Left lobe of liver (tissue), 2 donors: ENCODE data around the gene ID3. TPM values are rescaled to one million over a fixed set of nuclear protein-coding genes. Genes with fewer than 3 reads are reported as not detected.
"Not testable (repeated sequence)": the region's sequence is repeated elsewhere in the genome, so short reads cannot be mapped to it uniquely, and the experiment has no call there.

Experiments used
- ATAC-seq: fragments of 200-7000 bp; cut with Tn5 transposase; one replicate; pipeline ENCODE4 v1.9.1; 2020; ENCODE audit warnings: mild to moderate bottlenecking, moderate library complexity
- DNase-seq: peaks from one replicate; pipeline ENCODE4 v3.0.0-alpha.2; 2020; ENCODE audit warnings: low spot score
- total RNA-seq: library from RNA; stranded (reverse); gene quantifications from one replicate; pipeline ENCODE4 v1.2.1, GENCODE V29; 2021
- donor health status: DM: no; HTN: no; CAD: no; lungs with moderate emphysema.
- donor health status: DM: no; HTN: yes; CAD: no.

Gene ID3
- total RNA-seq, 1 donor from 2014 or later = 19.7 TPM

DNA sequence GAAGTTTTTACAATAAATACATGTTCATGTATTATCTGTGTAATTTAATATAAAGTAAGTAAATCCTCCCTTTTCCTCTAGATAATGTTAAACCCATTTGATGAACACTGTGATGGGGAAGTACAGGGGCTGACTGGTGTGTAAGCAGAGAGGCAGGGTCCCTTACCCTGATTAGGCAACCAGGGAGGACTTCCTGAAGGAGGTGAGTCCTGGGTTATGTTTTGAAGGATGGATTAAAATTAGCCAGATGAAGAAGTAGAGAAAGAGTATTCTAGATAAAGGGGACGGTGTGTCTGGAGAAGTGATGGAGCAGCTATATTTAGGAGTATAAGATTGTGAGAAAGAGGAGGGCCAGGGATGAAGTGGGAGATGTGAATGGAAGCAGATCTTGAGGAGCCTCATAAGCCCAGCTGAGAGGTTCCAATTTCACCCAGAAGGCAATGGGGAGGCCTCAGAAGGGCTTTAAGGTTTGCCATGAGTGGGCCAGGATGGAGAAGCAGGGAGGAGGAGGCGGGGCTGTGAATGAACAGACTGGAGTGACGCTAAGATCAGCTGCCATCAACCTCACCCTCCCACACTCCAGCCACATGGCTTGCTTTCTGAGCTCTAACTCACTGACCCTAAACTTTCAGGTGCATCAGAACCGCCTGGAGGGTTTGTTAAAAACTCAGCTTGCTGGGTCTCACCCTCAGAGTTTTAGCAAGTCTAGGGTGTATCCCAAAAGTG lies 30.9 kb upstream of the ID3 start:
- DNase-seq (no peak), ATAC-seq (no peak)

DNA sequence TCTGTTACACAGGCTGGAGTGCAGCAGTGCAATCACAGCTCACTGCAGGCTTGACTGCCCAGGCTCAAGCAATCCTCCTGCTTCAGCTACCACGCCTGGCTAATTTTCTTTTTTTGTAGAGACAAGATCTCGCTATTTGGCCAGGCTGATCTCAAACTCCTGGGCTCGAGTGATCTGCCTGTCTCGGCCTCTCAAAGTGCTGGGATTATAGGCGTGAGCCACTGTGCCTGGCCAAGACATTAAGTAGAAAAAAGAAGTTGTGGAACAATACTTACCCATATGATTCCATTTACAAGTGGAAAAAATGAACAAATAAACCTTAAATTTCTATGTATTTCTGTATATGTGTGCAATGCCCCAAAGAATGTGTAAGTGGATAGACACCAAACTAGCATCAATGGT lies 30.3 kb upstream of the ID3 start:
- no peak for ATAC-seq
- no peak for DNase-seq

DNA sequence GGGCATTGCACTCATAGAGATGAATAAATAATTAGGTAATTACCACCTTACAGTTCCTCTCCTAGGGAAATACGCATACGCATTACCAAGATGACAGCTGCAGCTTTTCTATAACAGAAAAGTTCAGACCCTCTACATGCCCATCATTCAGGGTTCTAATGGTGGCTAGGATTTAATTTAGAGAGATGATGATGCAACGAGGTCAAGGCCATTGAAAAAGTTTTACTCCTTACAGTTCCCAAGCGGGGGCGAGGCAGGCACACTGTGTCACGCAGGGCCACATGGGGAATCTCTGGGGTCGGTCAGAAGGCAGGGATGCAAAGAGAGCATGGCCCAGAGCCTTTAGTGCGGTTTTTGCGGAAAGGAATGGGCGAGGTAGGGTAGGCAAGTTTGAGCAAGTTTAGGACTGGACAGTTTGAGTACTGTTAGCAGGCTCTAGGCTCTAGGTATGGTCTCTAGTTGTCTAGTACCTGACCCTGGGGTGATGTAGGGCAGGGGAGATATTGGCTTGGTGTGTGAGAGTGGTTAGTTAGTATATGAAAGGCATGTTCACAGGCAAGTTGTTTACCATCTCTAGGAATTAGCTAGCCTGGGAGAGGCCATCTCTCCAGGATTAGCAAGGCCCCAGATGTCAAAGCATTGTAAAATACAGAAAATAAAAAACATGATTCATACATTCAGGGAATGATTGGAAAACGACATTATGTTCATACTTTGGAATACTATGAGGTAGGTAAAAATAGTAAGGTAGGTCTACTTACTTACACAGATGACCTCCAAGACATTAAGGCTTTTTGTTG lies 29.6 kb upstream of the ID3 start:
- ATAC-seq (no peak), DNase-seq (no peak)

DNA sequence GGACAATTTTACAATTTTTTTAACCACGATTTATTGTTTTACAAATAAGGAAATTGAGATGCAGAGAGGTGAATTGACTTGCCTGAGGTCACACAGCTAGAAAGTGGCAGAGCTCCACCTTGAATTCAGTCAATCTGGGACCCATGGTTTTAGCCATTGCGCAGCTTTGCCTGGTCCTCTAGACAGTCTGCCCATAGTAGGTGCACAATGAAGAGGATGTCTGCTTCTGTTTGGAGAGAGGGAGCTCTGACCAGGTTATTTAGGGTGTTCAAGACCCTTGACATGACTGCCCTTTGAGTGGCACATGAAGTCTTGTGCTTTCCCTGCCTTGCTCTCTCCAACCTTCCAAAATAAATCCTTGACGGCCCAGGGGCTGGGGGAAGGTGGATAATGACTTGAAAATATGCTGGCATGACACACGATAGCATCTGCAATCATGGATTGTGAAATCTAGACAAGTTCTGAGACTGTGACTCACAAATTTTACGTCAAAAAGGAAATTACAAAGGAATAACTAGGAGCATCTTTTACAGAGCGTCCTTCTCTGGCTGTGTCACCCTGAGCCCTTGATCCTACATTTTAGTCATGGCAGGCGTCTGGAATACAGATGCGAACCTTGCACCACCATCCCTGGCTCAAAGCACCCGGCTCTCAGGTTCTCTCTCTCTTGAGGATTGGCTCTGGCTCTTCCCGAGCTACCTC lies 26.2 kb upstream of the ID3 start:
- ATAC-seq (no peak), DNase-seq (no peak)

DNA sequence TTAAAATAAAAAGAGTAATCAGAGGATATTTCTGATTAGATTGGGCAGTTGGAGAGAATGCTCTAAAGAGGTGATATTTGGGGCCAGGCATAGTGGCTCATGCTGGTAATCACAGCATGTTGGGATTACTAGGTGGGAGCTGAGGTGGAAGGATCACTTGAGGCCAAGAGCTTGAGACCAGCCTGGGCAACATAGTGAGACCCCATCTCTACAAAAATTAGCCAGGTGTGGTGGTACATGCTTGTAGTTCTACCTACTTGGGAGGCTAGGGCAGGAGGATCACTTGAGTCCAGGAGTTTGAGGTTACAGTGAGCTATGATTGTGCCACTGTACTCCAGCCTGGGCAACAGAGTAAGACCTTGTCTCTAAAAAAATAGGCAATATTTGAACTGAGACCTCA lies 24.4 kb upstream of the ID3 start:
- DNase-seq, ATAC-seq: not testable (repeated sequence)

DNA sequence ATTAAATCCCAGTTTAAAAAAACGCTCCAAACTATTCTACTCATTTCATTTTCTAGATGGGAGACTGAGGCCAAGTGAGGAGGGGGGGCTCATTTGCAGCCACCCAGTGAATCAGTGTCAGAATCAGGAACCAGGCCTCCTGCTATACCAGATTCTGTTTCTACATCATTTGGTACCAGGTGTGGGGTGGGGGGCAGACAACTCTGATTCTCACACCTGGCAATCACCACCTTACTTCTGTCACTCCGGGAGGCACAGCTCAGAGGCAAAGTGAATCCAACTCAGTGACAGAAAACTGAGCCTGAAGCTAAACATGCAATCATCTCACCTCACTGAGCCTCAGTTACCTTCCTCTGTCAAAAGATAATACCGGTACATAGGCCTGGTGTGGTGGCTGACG lies 23.5 kb upstream of the ID3 start:
- DNase-seq = no peak
- no peak for ATAC-seq

DNA sequence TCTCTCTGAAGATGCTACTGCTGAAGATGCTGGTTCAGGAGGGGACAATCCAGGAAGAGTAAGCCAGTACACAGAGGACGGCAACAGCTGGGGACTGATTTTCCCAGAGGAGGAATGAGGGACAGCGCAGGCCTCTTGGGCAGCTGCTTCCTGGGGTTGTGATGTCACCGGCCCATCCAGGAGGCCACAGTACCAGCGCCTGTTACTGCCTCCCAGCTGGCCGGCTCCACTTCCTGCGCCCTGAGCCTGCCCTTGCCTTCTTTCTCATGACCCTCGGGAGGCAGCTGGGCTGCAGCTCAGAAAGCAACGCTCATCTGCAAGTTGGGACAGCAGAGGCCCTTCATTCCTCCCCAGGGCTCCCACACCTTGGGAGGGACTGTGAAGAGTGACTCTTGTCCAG lies 21.9 kb upstream of the ID3 start:
- DNase-seq (no peak), ATAC-seq (peak; percentile 60)

DNA sequence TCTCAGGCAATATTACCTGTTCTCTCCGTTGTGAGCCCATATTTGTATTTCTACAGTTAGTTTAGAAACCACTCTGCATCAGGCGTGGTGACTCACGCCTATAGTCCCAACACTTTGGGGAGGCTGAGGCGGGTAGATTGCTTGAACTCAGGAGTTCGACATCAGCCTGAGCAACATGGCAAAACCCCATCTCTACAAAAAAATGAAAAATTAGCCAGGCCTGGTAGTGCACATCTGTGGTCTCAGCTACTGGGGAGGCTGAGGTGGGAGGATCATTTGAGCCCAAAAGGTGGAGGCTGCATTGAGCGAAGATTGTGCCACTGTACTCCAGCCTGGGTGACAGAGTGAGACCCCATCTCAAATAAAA lies 19.7 kb upstream of the ID3 start:
- ATAC-seq (no peak), DNase-seq (no peak)

DNA sequence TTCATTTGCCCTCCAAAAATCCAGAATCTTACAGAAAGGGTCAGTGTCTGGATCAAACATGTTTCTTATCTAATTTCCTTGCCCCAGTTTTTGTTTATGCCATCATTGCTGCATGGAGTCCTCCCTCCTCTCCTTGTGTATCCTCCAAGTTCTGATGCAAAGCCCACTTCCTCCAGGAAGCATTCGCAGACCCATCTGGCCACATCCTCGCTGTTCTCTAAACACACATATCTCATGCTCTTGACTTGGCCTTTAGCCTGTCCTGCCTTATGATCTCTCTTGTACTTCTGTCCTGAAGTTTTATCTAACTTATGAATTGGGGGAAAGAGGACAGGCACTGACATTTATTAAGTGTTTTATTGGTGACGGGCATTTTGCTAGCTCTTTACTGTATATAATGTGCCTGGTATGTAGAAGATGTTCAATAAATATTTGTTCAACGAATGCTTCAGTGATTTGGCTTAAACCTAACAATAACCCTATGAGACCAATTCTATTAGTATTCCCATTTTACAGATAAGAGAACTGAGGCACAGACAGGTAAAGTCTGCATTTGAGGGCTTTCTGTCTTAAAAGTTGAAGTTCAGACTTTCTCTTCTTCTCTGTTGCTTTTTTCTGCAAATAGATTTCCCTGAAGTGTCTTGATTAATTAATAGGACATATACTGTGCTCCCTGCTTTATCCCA lies 19.2 kb upstream of the ID3 start:
- no peak for DNase-seq
- peak; percentile 38 for ATAC-seq

DNA sequence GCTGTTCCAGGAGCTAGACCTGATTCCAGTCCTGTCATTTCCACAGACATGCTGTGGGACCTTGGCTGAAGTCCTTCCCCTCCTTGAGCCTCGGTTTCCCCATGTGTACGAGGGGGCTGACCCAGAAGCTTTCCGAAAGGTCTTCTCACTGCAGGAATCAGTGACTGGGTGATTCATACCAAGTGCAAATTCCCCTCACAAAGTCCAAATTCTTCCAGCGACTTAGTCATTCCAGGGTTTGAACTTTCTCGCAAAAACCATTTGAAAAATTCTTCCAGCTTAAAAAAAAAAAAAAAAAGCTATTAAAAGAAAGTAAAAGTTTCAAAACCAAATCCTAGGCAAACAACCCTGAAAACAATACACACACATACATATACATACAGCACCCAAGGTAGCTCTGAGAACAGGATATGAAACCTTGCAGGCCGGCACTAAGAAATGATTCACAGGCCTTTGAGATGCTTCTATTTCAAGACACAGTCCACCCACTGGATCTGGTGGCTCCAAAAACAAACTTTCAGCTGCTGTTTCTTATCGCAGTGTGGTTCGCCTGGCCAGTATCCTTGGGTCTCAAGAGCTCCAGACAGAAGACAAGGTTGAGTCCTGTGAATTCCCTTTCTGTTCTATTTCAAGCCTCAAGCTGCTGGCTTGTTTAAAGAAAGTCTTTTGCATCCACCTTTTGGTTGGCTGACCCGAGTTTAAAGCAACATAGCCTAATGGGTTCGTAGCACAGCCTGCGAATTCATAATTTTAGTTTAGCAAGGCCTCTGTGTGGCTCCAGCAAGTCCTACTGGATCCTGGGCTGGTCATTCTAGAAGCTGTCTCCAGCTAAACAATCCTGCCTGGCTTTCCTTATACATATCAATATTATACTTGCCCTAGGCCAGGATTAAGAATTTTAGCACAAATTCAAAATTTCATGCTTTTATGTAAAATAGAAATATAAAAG lies 18.0 kb upstream of the ID3 start:
- ATAC-seq = no peak
- no peak for DNase-seq

DNA sequence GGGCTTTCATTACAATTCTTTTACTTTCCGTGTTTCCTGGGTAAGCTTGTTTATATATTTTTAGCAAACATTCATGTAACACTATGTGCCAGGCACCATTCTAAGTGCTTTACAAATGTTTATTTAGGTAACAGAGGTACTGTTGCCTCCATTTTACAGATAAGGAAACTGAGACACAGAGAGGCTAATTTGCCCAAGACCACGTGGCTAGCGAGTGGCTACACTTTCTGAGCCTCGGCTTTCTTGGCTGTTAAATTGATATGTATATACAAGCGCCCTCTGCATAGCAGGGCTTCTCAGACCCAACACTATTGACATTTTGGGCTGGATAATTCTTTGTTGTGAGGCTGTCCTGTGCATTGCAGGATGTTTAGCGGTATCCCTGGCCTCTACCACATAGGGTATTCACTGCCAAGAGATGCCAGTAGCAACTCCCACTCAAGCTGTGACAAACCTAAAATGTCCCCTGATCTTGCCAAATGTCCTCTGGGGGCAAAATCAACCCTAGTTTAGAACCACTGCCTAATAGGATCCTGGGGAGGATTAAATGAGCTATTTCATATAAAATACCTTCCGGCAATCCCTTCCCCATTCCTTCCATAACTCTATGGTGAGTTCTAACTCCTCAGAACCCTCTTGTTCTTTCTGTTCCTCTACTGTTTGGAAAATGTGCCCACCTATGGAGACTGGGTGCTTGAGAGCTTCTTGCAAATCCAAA lies 17.2 kb upstream of the ID3 start:
- DNase-seq (no peak), ATAC-seq (no peak)

DNA sequence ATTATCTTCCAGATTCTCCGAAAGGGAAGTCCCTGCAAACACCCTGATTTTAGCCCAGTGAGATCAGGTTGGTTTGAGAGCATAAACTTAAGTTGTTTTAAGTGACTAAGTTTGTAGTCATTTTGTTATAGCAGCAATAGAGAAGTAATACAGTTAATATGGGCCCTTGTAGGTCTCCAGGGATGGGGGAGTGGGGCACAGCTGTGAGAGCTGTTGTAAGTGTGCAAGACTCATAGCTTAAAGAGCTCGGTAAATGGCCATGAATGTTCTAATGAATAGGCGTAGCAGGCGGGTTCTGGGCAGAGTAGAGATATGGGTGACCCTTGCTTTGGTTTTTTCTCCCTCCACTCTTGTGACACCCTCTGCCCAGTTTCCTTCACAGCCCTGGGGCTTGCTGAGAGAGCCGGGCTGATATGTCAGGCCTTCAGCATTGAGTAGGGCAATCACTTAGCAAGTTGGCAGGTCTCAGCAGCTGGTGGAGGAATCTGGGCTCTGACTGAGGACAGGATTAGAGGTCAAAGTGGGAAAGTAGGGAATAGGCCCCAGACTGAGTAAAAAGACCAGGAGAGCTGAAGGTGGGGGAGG lies 16.0 kb upstream of the ID3 start:
- no peak for ATAC-seq

DNA sequence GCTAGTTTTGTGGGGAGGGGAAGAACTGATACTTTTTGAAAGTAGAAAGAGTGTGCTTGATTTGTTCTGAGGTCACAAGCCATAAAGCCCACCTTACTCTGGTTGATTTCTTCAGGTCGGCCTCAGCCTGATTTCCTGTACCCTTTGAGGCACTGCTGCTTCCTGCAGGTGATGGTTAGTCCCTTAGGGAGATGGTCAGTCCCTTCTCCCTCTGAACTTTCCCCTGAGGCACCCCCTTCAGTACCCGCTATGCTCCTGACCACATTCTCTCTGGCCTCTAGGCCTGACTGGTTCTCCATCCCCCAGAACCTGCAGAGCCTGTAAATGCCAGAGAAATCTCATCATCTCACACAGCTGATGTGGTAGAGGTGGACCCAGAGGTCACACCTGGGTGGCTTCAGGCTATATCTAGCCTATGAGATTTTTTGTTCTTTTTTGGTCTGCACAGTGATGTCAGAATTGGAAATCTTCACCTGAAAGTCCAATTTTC lies 15.0 kb upstream of the ID3 start:
- DNase-seq (no peak), ATAC-seq (no peak)

More for the DNA sequence above, 16.0 kb upstream of the ID3 start:
- DNase-seq = no peak

DNA sequence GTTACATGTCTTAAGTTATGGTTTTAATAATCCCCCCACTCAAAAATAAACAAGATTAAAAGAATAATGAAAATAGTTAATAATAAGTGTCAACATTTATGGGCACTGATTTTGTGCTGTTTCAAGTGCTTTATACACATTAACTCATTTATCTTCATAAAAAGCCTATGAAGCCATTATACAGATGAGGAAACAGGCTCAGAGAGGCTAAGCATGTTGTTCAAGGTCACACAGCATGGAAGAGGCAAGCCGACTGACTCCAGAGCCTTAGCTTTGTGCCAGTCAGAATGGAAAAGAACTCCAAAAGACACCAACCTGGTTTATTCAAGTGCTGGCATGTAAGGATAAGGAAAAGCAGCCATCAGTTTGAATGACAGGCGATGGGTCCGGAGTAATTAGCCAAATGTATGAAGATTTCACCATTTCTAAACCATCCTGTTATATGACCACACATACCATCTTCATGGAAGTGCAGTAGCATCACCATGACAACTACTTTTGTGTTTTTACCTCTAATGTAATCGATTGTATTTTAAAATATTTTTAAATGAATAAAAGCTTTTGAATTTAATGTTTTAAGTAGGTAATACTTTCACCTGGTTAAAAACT lies 14.4 kb upstream of the ID3 start:
- ATAC-seq (no peak), DNase-seq (no peak)

DNA sequence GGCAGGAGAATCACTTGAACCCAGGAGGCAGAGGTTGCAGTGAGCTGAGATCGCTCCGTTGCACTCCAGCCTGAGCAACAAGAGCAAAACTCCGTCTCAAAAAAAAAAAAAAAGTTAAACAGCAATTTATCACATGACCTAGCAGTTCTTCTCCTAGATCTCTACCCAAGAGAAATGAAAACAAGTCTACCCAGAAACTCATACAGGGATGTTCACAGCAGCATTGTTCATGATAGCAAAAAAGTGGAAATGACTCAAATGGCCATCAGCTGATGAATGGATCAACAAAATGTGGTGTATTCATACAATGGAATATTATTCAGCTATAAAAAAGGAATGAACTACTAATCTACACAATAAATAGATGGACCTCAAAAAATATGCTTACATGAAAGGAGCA lies 12.2 kb upstream of the ID3 start:
- ATAC-seq (no peak), DNase-seq (no peak)

DNA sequence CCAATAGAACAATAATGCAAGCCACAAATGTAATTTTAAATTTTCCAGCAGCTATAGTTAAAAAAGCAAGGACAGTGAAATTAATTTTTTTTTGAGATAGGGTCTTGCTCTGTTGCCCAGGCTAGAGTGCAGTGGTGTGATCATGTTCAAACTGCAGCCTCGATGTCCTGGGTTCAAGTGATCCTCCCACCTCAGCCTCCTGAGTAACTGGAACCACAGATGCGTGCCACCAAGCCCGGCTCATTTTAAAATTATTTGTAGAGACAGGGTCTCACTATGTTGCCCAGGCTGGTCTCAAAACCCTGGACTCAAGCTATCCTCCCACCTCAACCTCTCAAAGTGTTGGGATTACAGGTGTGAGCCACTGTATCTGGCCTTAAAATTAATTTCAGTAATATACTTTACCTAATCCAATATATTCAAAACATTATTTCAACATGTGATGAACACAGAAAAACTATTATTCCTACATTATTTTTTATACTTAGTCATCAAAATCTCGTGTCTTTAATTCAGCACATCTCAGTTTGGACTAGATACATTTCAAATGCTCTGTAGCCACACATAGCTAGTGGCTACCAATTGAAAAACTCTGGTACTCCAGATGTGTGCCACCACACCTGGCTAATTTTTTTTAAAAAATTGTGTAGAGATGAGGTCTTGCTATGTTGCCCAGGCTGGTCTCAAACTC lies 10.8 kb upstream of the ID3 start:
- no peak for ATAC-seq
- DNase-seq = no peak

DNA sequence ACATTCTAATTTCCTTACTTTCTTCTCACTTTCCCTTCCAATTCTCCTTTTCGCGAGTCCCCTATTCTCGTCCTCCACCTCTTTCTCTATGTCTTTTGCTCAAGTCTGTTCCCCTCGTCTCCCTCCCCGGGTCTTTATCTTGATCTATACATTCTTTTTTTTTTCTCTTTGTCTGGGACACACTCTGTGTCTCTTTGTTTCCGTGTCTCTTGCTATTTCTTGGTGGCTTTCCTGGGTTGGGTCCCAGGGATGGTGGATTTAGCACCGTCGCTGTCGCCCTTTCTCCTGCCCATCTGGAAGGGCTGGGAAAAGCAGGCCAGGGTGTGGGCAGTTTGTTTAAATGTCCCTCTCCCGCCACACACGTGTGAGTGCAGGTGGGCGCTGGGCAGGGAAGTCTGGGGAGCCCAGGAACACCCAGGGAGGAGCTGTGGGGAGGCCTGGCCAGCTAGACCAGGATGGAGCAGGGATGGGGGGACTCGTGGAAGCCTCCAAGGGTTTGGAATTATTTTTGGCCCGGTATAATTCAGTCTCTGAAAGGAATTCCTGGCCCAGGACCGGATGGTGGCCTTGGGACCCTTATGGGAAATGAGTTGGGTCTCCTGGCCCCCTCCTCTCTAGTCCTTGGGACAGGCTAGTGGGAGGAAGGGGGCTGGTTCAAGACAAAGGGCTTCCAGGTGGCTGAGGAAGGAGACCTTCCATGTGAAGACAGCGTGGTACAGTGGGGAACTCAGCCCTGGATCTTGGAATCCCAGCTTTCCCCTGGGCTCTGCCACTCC lies 9.5 kb upstream of the ID3 start:
- DNase-seq (no peak), ATAC-seq (peak; percentile 19)
